ENCODE measurements around the gene S100A14. TPM values are rescaled to one million over a fixed set of nuclear protein-coding genes. Genes with fewer than 3 reads are reported as not detected.

S100A14 gene
- total and polyA plus RNA-seq, 2 of the 13 experiments (the other 11 are each of a cell fraction or from before 2014, with no cell fraction given) = 1.4 to 7.7 TPM

GRCh38 chr1:153627715-153628626 is 11.8 kb upstream of the S100A14 start, which contains the start of gene S100A1 (continued):
- TF ChIP-seq ESRRA (CRISPR knock-in tag; IDR thresholded peaks at IDR 0.05; ENCODE audit: low read depth) (no peak), ZHX1 (CRISPR knock-in tag; IDR thresholded peaks at IDR 0.05; ENCODE audit: low read depth) (no peak), LRRFIP1 (CRISPR knock-in tag; conservative IDR thresholded peaks at IDR 0.05) (no peak), KDM5B (CRISPR knock-in tag; IDR thresholded peaks at IDR 0.05; ENCODE audit: borderline replicate concordance) (no peak), IRF9 (CRISPR knock-in tag; IDR thresholded peaks at IDR 0.05; ENCODE audit: borderline replicate concordance) (no peak; the same call in 1 of the 2 replicates), RBM39 (IDR thresholded peaks at IDR 0.05; ENCODE audit: low read depth, low read length, poor library complexity, severe bottlenecking) (no peak), ZNF558 (CRISPR knock-in tag; IDR thresholded peaks at IDR 0.05; ENCODE audit: borderline replicate concordance) (no peak), NR2C2 (CRISPR knock-in tag; IDR thresholded peaks at IDR 0.05; ENCODE audit: borderline replicate concordance) (no peak), MEIS1 (CRISPR knock-in tag; IDR thresholded peaks at IDR 0.05; ENCODE audit: borderline replicate concordance) (no peak), ZNF234 (CRISPR knock-in tag; conservative IDR thresholded peaks at IDR 0.05) (no peak), ZNF20 (CRISPR knock-in tag; IDR thresholded peaks at IDR 0.05) (no peak), ZNF616 (CRISPR knock-in tag; IDR thresholded peaks at IDR 0.05; ENCODE audit: low read depth) (no peak), ZNF329 (CRISPR knock-in tag; IDR thresholded peaks at IDR 0.05; ENCODE audit: low read depth) (no peak), MXD1 (CRISPR knock-in tag; IDR thresholded peaks at IDR 0.05) (no peak), SMARCC2 (IDR thresholded peaks at IDR 0.05) (no peak), ZNF282 (IDR thresholded peaks at IDR 0.05; ENCODE audit: partially characterized antibody) (no peak), CEBPB (IDR thresholded peaks at IDR 0.05; ENCODE audit: borderline replicate concordance, low read depth, low read length) (no peak), TOPORS (CRISPR knock-in tag; IDR thresholded peaks at IDR 0.05) (no peak), NFE2L1 (CRISPR knock-in tag; IDR thresholded peaks at IDR 0.05; ENCODE audit: borderline replicate concordance) (no peak), ZSCAN12 (CRISPR knock-in tag; IDR thresholded peaks at IDR 0.05) (no peak)

All from HepG2 (cell line).